ENCODE measurements around the gene ABHD5.

ABHD5 gene

GRCh38 chr3:43686333-43686699, 4.4 kb upstream of the ABHD5 start:
- no peak for FAIRE-seq

- no peak for FAIRE-seq
Observed at GRCh38 chr3:43686700-43687498, 3.8 kb upstream of the ABHD5 start.

- FAIRE-seq: no peak
Observed at GRCh38 chr3:43687499-43687811, 3.3 kb upstream of the ABHD5 start.

- FAIRE-seq: no peak
Observed at GRCh38 chr3:43688245-43688650, 2.5 kb upstream of the ABHD5 start.

- no peak for FAIRE-seq
Observed at GRCh38 chr3:43689166-43689565, 1.6 kb upstream of the ABHD5 start.

GRCh38 chr3:43689766-43690399, 855 bp upstream of the ABHD5 start:
- no peak for FAIRE-seq

- FAIRE-seq: no peak
Observed at GRCh38 chr3:43691120-43691995, 620 bp downstream of the ABHD5 start.

GRCh38 chr3:43692085-43692855, 1.5 kb downstream of the ABHD5 start:
- no peak for FAIRE-seq

- no peak for FAIRE-seq
Observed at GRCh38 chr3:43692971-43693370, 2.2 kb downstream of the ABHD5 start.

- FAIRE-seq: no peak
Observed at GRCh38 chr3:43693594-43693993, 2.9 kb downstream of the ABHD5 start.

GRCh38 chr3:43695443-43695842, 4.7 kb downstream of the ABHD5 start:
- no peak for FAIRE-seq

GRCh38 chr3:43695863-43696262, 5.1 kb downstream of the ABHD5 start:
- FAIRE-seq: no peak

GRCh38 chr3:43696441-43696840, 5.7 kb downstream of the ABHD5 start:
- no peak for FAIRE-seq

- no peak for FAIRE-seq
Observed at GRCh38 chr3:43696881-43697280, 6.1 kb downstream of the ABHD5 start.

GRCh38 chr3:43699864-43700263, 9.1 kb downstream of the ABHD5 start:
- no peak for FAIRE-seq

GRCh38 chr3:43704697-43705096, 14.0 kb downstream of the ABHD5 start:
- FAIRE-seq: no peak

- no peak for FAIRE-seq
Observed at GRCh38 chr3:43706342-43706741, 15.6 kb downstream of the ABHD5 start.

GRCh38 chr3:43707266-43707665, 16.5 kb downstream of the ABHD5 start:
- no peak for FAIRE-seq

GRCh38 chr3:43707998-43708397, 17.3 kb downstream of the ABHD5 start:
- no peak for FAIRE-seq

- FAIRE-seq: no peak
Observed at GRCh38 chr3:43709022-43709421, 18.3 kb downstream of the ABHD5 start.

- FAIRE-seq: no peak
Observed at GRCh38 chr3:43710607-43711006, 19.9 kb downstream of the ABHD5 start.

GRCh38 chr3:43718296-43718695, 27.6 kb downstream of the ABHD5 start:
- FAIRE-seq: no peak

GRCh38 chr3:43723121-43723734, 32.5 kb downstream of the ABHD5 start:
- FAIRE-seq: no peak

Data from TTC549 (cell line).